Transverse colon (tissue), 4 donors: ENCODE results near the gene CAPN9.
A peak's percentile ranks its signal among the peaks of the same experiment; 100 is the strongest.

Source experiments
- EP300 ChIP-seq: sonication (generic); formaldehyde crosslinking; IDR thresholded peaks from one replicate; pipeline ENCODE4 v1.6.1; 2017; ENCODE audit warnings: antibody characterized with exemption, low read depth
- POLR2AphosphoS5 ChIP-seq, 3 donors: sonication (generic); formaldehyde crosslinking; IDR thresholded peaks; one replicate each; pipeline ENCODE4 v1.6.1; 2016; ENCODE audit warnings: antibody characterized with exemption in 3 of 3
- TF ChIP-seq, protein P1 (sequence below), 5 experiments: fragments of 200-600 bp in 3 of 5; fragments of 450-650 bp in 2 of 5; sonication (generic) in 3 of 5; IDR thresholded peaks; 1 replicate in 2 of 5; 2 replicates in 3 of 5; pipeline ENCODE4 v1.5.1; 2016 to 2017; ENCODE audit warnings: antibody characterized with exemption in 5 of 5, inconsistent platforms in 3 of 5, mild to moderate bottlenecking in 2 of 5, moderate library complexity in 1 of 5

- TF ChIP-seq EP300 (no peak), POLR2AphosphoS5 (IDR thresholded peaks at IDR 0.05) (peak in 1 of 3 donors; percentile 30)
- TF ChIP-seq, protein P1, sequence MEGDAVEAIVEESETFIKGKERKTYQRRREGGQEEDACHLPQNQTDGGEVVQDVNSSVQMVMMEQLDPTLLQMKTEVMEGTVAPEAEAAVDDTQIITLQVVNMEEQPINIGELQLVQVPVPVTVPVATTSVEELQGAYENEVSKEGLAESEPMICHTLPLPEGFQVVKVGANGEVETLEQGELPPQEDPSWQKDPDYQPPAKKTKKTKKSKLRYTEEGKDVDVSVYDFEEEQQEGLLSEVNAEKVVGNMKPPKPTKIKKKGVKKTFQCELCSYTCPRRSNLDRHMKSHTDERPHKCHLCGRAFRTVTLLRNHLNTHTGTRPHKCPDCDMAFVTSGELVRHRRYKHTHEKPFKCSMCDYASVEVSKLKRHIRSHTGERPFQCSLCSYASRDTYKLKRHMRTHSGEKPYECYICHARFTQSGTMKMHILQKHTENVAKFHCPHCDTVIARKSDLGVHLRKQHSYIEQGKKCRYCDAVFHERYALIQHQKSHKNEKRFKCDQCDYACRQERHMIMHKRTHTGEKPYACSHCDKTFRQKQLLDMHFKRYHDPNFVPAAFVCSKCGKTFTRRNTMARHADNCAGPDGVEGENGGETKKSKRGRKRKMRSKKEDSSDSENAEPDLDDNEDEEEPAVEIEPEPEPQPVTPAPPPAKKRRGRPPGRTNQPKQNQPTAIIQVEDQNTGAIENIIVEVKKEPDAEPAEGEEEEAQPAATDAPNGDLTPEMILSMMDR (IDR thresholded peaks at IDR 0.05): no peak
Measured at GRCh38 chr1:230768903-230769570, 21.8 kb downstream of the CAPN9 start.
